H1 (cell line): Measurements from ENCODE around the gene ACVR1. TPM values are rescaled to one million over a fixed set of nuclear protein-coding genes. Genes with fewer than 3 reads are reported as not detected.

Experiments used
- ATF3 ChIP-seq: IDR thresholded peaks from 2 replicates; pipeline ENCODE4 v1.6.1; 2011; ENCODE audit warnings: low read depth, mild to moderate bottlenecking, low read length; ENCODE audit not compliant: insufficient read depth
- HDAC2 ChIP-seq, 2 experiments: fragments of 300-600 bp in 1 of 2; sonication (generic) in 1 of 2; IDR thresholded peaks; 2 replicates each; pipeline ENCODE4 v1.6.1; 2011 to 2012; ENCODE audit warnings: low read depth in 2 of 2, low read length in 2 of 2, mild to moderate bottlenecking in 2 of 2, moderate library complexity in 2 of 2, borderline replicate concordance in 1 of 2, inconsistent platforms in 1 of 2
- ZNF274 ChIP-seq: IDR thresholded peaks from 2 replicates; pipeline ENCODE4 v1.7.0; 2012; ENCODE audit warnings: low read length, borderline replicate concordance; ENCODE audit errors: extremely low read depth
- polyA plus RNA-seq, 7 experiments: library from polyadenylated mRNA; depleted of rRNA in 3 of 7; stranded (reverse) in 5 of 7; unstranded in 2 of 7; fragments of >200 nt in 5 of 7; fragments of 200-250 nt in 2 of 7; gene quantifications; 1 replicate in 5 of 7; 2 replicates in 1 of 7; 4 replicates in 1 of 7; pipeline versions ENCODE4 v1.2.1 to v1.2.3, GENCODE V29; 2011 to 2013; ENCODE audit warnings: missing spikeins in 2 of 7, mixed read lengths in 2 of 7
- total RNA-seq: library from RNA; stranded (reverse); fragmentation: NEBNext Ultra II Directional; extraction: Animal tissue kit (Norgen Biotek cat#: 25700); gene quantifications from 2 replicates; pipeline ENCODE4 v1.2.1, GENCODE V29; 2021

ACVR1 gene
- total and polyA plus RNA-seq, 2 of the 8 experiments (the other 6 are each of a cell fraction or from before 2014, with no cell fraction given) = 8.5 to 17.7 TPM

- TF ChIP-seq ZNF274 (no peak), ATF3 (no peak), HDAC2 (IDR thresholded peaks at IDR 0.05; ENCODE audit: borderline replicate concordance in 1 of 2, low read depth in 2 of 2, low read length in 2 of 2) (no peak)
- TF ChIP-seq, all 59 proteins: peak for 0
Measured at GRCh38 chr2:157780211-157780610, 95.9 kb downstream of the ACVR1 start (continued).
